Peyer's patch (tissue), 4 donors: ENCODE data around the gene SGIP1. TPM values are rescaled to one million over a fixed set of nuclear protein-coding genes. Genes with fewer than 3 reads are reported as not detected.

ENCODE experiments used
- DNase-seq, 3 donors: peaks; one replicate each; pipeline ENCODE4 v3.0.0-alpha.2; 2017 to 2019
- H3K27ac ChIP-seq, 4 donors: fragments of 200-600 bp; sonication (generic); one replicate each; pipeline ENCODE4 v1.5.1; 2016 to 2019
- H3K27me3 ChIP-seq, 2 donors: fragments of 200-600 bp; sonication (generic); one replicate each; pipeline ENCODE4 v1.5.1; 2019
- H3K36me3 ChIP-seq, 3 donors: fragments of 200-600 bp; sonication (generic); one replicate each; pipeline ENCODE4 v1.5.1; 2016 to 2019
- H3K4me1 ChIP-seq, 4 donors: fragments of 200-600 bp; sonication (generic); one replicate each; pipeline ENCODE4 v1.5.1; 2016 to 2019
- H3K4me3 ChIP-seq, 4 donors: fragments of 200-600 bp; sonication (generic); 1 replicate in 3 of 4; 2 replicates in 1 of 4; pipeline ENCODE4 v1.5.1; 2016 to 2019; ENCODE audit warnings: mild to moderate bottlenecking in 1 of 4
- H3K9me3 ChIP-seq, 4 donors: fragments of 200-600 bp; sonication (generic); one replicate each; pipeline ENCODE4 v1.5.1; 2016 to 2019; ENCODE audit warnings: mild to moderate bottlenecking in 1 of 4
- CTCF ChIP-seq, 6 experiments: fragments of 450-650 bp in 4 of 6; fragments of 200-600 bp in 2 of 6; sonication (generic) in 1 of 6; IDR thresholded peaks; one replicate each; pipeline ENCODE4 v1.5.1; 2017 to 2019; ENCODE audit warnings: antibody characterized with exemption in 6 of 6, mild to moderate bottlenecking in 3 of 6, moderate library complexity in 1 of 6
- POLR2A ChIP-seq, 2 donors: fragments of 450-650 bp; IDR thresholded peaks; one replicate each; pipeline ENCODE4 v1.5.1; 2017; ENCODE audit warnings: antibody characterized with exemption in 2 of 2, mild to moderate bottlenecking in 2 of 2, moderate library complexity in 2 of 2
- total RNA-seq, 4 donors: library from RNA; depleted of rRNA; stranded (reverse); fragments of >200 nt; gene quantifications; one replicate each; pipeline ENCODE4 v1.1.0, GENCODE V29; 2016

The SGIP1 gene
- total RNA-seq, 4 donors from 2014 or later: 0.47 to 14.9 (median 5.8) TPM

- peak in 2 of 3 donors; percentile 56 to 57 for DNase-seq
- TF ChIP-seq POLR2A (IDR thresholded peaks at IDR 0.05) (no peak), CTCF (IDR thresholded peaks at IDR 0.05) (no peak)
- peak within 1 kb of the TSS; percentile 14 to 47 (median 32) for H3K4me3 ChIP-seq
- no peaks in the 10 kb centered on the region for H3K36me3 ChIP-seq
- no peak within 1 kb of the TSS for H3K27ac ChIP-seq
- no peaks in the 10 kb centered on the region for H3K4me1 ChIP-seq
- H3K27me3 ChIP-seq: no peaks in the 10 kb centered on the region
- no peaks in the 10 kb centered on the region for H3K9me3 ChIP-seq
These were observed 218.1 kb downstream of the SGIP1 start, which contains the start of gene DYNLT5 for GRCh38 chr1:66752000-66752592. Gene DYNLT5 (plus strand): TSS chr1:66752459. CDS start chr1:66754659, 2,200 bp downstream.

- TF ChIP-seq CTCF (IDR thresholded peaks at IDR 0.05) (no peak), POLR2A (IDR thresholded peaks at IDR 0.05) (no peak)
- Histone ChIP-seq H3K27ac (no peak overlapping the region), H3K27me3 (no peaks in the 10 kb centered on the region), H3K4me1 (no peaks in the 10 kb centered on the region), H3K36me3 (no peaks in the 10 kb centered on the region), H3K9me3 (no peaks in the 10 kb centered on the region), H3K4me3 (peak overlapping the region; percentile 14 to 47 (median 32))
- DNase-seq: no peak
These were observed 218.9 kb downstream of the SGIP1 start for GRCh38 chr1:66752671-66753371.

- DNase-seq: no peak
- Histone ChIP-seq H3K9me3 (no peaks in the 10 kb centered on the region), H3K27ac (no peak overlapping the region), H3K4me1 (no peaks in the 10 kb centered on the region), H3K27me3 (no peaks in the 10 kb centered on the region), H3K4me3 (no peak overlapping the region), H3K36me3 (no peaks in the 10 kb centered on the region)
- TF ChIP-seq POLR2A (IDR thresholded peaks at IDR 0.05) (no peak), CTCF (IDR thresholded peaks at IDR 0.05) (no peak)
These were observed 223.8 kb downstream of the SGIP1 start for GRCh38 chr1:66757722-66758240.

- TF ChIP-seq CTCF (IDR thresholded peaks at IDR 0.05) (no peak), POLR2A (IDR thresholded peaks at IDR 0.05) (no peak)
- no peak for DNase-seq
- Histone ChIP-seq H3K4me3 (no peak overlapping the region), H3K9me3 (no peaks in the 10 kb centered on the region), H3K36me3 (no peaks in the 10 kb centered on the region), H3K27ac (no peak overlapping the region), H3K27me3 (no peaks in the 10 kb centered on the region), H3K4me1 (no peaks in the 10 kb centered on the region)
These were observed 224.3 kb downstream of the SGIP1 start for GRCh38 chr1:66758241-66758755.

GRCh38 chr1:66760506-66760905, 226.6 kb downstream of the SGIP1 start:
- TF ChIP-seq CTCF (IDR thresholded peaks at IDR 0.05) (no peak), POLR2A (IDR thresholded peaks at IDR 0.05) (no peak)

More at GRCh38 chr1:66760506-66760905, 226.6 kb downstream of the SGIP1 start:
- Histone ChIP-seq H3K27me3 (no peaks in the 10 kb centered on the region), H3K27ac (no peak overlapping the region), H3K4me1 (no peaks in the 10 kb centered on the region), H3K4me3 (no peak overlapping the region), H3K9me3 (no peaks in the 10 kb centered on the region), H3K36me3 (no peaks in the 10 kb centered on the region)
- DNase-seq: no peak
